Testis (tissue), 2 donors: ENCODE measurements around the gene CLTC.

Source experiments
- POLR2A ChIP-seq: fragments of 450-650 bp; IDR thresholded peaks from one replicate; pipeline ENCODE4 v1.6.1; 2017; ENCODE audit warnings: antibody characterized with exemption, mild to moderate bottlenecking, moderate library complexity
- TF ChIP-seq, protein P1 (sequence below), 3 experiments: fragments of 450-650 bp in 2 of 3; fragments of 200-600 bp in 1 of 3; sonication (generic) in 1 of 3; IDR thresholded peaks; one replicate each; pipeline ENCODE4 v1.5.1; 2016 to 2019; ENCODE audit warnings: antibody characterized with exemption in 3 of 3, mild to moderate bottlenecking in 2 of 3, moderate library complexity in 1 of 3

DNA sequence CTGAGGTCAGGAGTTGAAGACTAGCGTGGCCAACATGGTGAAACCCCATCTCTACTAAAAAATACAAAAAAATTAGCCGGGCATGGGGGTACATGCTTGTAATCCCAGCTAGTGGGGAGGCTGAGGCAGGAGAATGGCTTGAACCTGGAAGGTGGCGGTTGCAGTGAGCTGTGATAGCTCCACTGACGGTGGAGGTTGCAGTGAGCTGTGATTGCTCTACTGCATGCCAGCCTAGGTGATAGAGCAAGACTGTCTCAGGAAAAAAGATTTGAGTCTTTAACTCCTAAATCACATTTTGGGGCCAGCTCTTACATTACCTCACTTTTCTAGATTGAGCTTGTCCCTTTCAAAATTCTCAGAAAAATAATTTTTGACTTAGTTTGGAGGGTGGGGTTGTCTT is 102.9 kb downstream of the CLTC start:
- TF ChIP-seq POLR2A = no peak
- TF ChIP-seq, protein P1, sequence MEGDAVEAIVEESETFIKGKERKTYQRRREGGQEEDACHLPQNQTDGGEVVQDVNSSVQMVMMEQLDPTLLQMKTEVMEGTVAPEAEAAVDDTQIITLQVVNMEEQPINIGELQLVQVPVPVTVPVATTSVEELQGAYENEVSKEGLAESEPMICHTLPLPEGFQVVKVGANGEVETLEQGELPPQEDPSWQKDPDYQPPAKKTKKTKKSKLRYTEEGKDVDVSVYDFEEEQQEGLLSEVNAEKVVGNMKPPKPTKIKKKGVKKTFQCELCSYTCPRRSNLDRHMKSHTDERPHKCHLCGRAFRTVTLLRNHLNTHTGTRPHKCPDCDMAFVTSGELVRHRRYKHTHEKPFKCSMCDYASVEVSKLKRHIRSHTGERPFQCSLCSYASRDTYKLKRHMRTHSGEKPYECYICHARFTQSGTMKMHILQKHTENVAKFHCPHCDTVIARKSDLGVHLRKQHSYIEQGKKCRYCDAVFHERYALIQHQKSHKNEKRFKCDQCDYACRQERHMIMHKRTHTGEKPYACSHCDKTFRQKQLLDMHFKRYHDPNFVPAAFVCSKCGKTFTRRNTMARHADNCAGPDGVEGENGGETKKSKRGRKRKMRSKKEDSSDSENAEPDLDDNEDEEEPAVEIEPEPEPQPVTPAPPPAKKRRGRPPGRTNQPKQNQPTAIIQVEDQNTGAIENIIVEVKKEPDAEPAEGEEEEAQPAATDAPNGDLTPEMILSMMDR (IDR thresholded peaks at IDR 0.05) = no peak
